Mesenchymal stem cell (in vitro differentiated cells and primary cell): ENCODE measurements around the gene PDZD2.

Experiments used
- DNase-seq: peaks from one replicate; pipeline ENCODE4 v3.0.0-alpha.2; 2013
- H2AFZ ChIP-seq: one replicate; pipeline ENCODE4 v1.6.1; 2013; ENCODE audit warnings: low read depth, mild to moderate bottlenecking, control low read depth, inconsistent platforms, low read length, moderate library complexity
- H2AK5ac ChIP-seq: 2 replicates; pipeline ENCODE4 v1.6.1; 2013; ENCODE audit warnings: low read length, moderate library complexity, mild to moderate bottlenecking, inconsistent platforms; ENCODE audit not compliant: severe bottlenecking
- H2BK120ac ChIP-seq: one replicate; pipeline ENCODE4 v1.6.1; 2013; ENCODE audit warnings: low read depth, mild to moderate bottlenecking, inconsistent platforms, low read length, moderate library complexity
- H2BK12ac ChIP-seq, 2 experiments: one replicate each; pipeline ENCODE4 v1.6.1; 2013; ENCODE audit warnings: inconsistent platforms in 2 of 2, low read length in 2 of 2, mild to moderate bottlenecking in 2 of 2, moderate library complexity in 2 of 2, control low read depth in 1 of 2
- H2BK15ac ChIP-seq: one replicate; pipeline ENCODE4 v1.6.1; 2013; ENCODE audit warnings: mild to moderate bottlenecking, low read depth, inconsistent platforms; ENCODE audit not compliant: poor library complexity, severe bottlenecking
- H2BK5ac ChIP-seq: 2 replicates; pipeline ENCODE4 v1.6.1; 2013; ENCODE audit warnings: low read depth, mild to moderate bottlenecking, low read length, control low read depth, inconsistent platforms; ENCODE audit not compliant: poor library complexity, severe bottlenecking
- H3K14ac ChIP-seq, 2 experiments: one replicate each; pipeline ENCODE4 v1.6.1; 2013; ENCODE audit warnings: inconsistent platforms in 2 of 2, low read length in 2 of 2, control low read depth in 1 of 2, mild to moderate bottlenecking in 1 of 2, moderate library complexity in 1 of 2
- H3K18ac ChIP-seq, 2 experiments: one replicate each; pipeline ENCODE4 v1.6.1; 2013; ENCODE audit warnings: inconsistent platforms in 2 of 2, low read length in 2 of 2, control low read depth in 1 of 2, low read depth in 1 of 2, mild to moderate bottlenecking in 1 of 2
- H3K23ac ChIP-seq, 2 experiments: one replicate each; pipeline ENCODE4 v1.6.1; 2013; ENCODE audit warnings: inconsistent platforms in 2 of 2, low read length in 2 of 2, mild to moderate bottlenecking in 2 of 2, moderate library complexity in 2 of 2, control low read depth in 1 of 2
- H3K27ac ChIP-seq: 2 replicates; pipeline ENCODE4 v1.5.1; 2013; ENCODE audit warnings: mild to moderate bottlenecking, moderate library complexity, low read length, control low read depth, inconsistent platforms; ENCODE audit not compliant: poor library complexity, severe bottlenecking
- H3K27me3 ChIP-seq, 2 experiments: 2 replicates each; pipeline versions ENCODE4 v1.6.1 to v1.7.0; 2013; ENCODE audit warnings: low read length in 2 of 2, mild to moderate bottlenecking in 2 of 2, moderate library complexity in 2 of 2, control low read depth in 1 of 2, inconsistent platforms in 1 of 2; ENCODE audit not compliant: control insufficient read depth in 1 of 2, insufficient read depth in 1 of 2
- H3K36me3 ChIP-seq, 2 experiments: 2 replicates each; pipeline versions ENCODE4 v1.6.1 to v1.7.0; 2013; ENCODE audit warnings: low read length in 2 of 2, control low read depth in 1 of 2, inconsistent platforms in 1 of 2, low read depth in 1 of 2, mild to moderate bottlenecking in 1 of 2; ENCODE audit not compliant: insufficient read depth in 2 of 2, control insufficient read depth in 1 of 2
- H3K4ac ChIP-seq, 2 experiments: one replicate each; pipeline ENCODE4 v1.6.1; 2013; ENCODE audit warnings: inconsistent platforms in 2 of 2, low read length in 2 of 2, mild to moderate bottlenecking in 2 of 2, moderate library complexity in 2 of 2, control low read depth in 1 of 2, low read depth in 1 of 2
- H3K4me1 ChIP-seq: 2 replicates; pipeline ENCODE4 v1.6.1; 2013; ENCODE audit warnings: low read depth, low read length, control low read depth; ENCODE audit not compliant: control insufficient read depth, insufficient read depth
- H3K4me2 ChIP-seq: 2 replicates; pipeline ENCODE4 v1.6.1; 2013; ENCODE audit warnings: low read length, mild to moderate bottlenecking, inconsistent platforms; ENCODE audit not compliant: poor library complexity, severe bottlenecking
- H3K4me3 ChIP-seq, 2 experiments: 2 replicates each; pipeline versions ENCODE4 v1.5.1 to v1.7.0; 2013; ENCODE audit warnings: low read length in 2 of 2, mild to moderate bottlenecking in 2 of 2, control low read depth in 1 of 2, low read depth in 1 of 2; ENCODE audit not compliant: insufficient read depth in 1 of 2
- H3K79me1 ChIP-seq: replicated peaks from 2 replicates; pipeline ENCODE4 v1.6.1; 2013; ENCODE audit warnings: mild to moderate bottlenecking, control low read depth, low read length, inconsistent platforms; ENCODE audit not compliant: poor library complexity, severe bottlenecking
- H3K9ac ChIP-seq: 2 replicates; pipeline ENCODE4 v1.7.0; 2013; ENCODE audit warnings: mild to moderate bottlenecking, low read length, moderate library complexity
- H3K9me3 ChIP-seq: 2 replicates; pipeline ENCODE4 v1.7.0; 2013; ENCODE audit warnings: mild to moderate bottlenecking, low read length; ENCODE audit not compliant: control insufficient read depth
- H4K8ac ChIP-seq: one replicate; pipeline ENCODE4 v1.6.1; 2013; ENCODE audit warnings: inconsistent platforms, mild to moderate bottlenecking, low read length, moderate library complexity
- H4K91ac ChIP-seq: one replicate; pipeline ENCODE4 v1.6.1; 2013; ENCODE audit warnings: mild to moderate bottlenecking, low read length, inconsistent platforms
- WGBS: methylation state at CpG from one replicate; pipeline ENCODE4 v1.1.7; 2013; ENCODE audit warnings: mixed read lengths; 5-methylcytosine and 5-hydroxymethylcytosine counted together

Gene PDZD2

DNA sequence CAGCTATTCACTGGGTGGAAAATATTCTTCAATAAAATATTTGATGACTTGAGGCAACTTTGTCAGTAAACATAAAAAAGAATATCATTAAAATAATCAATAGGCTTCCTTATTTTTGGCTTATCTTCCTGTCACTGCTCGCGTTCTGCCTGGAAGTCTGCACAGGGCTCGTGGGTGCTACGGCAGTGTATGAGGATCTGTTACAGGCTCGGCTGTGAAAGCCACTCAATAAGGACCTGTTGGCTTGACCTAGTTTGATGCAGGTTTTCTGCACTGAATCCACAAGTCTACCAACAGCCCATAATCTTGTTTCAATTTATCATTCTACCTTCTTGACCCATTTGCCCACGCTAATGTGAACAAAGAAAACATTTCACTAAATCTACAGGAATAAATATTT is 97.2 kb downstream of the PDZD2 start:
- H3K18ac ChIP-seq, result no peak overlapping the region
- H3K14ac ChIP-seq, result no peak overlapping the region
- WGBS, result 94% methylated on average over 5 of the region's 6 CpGs
- peaks cover 2% of the 10 kb centered on the region for H3K9me3 ChIP-seq
- no peak overlapping the region for H4K8ac ChIP-seq
- no peak overlapping the region for H2BK12ac ChIP-seq
- H3K23ac ChIP-seq, result no peak overlapping the region
- no peaks in the 10 kb centered on the region for H3K79me1 ChIP-seq
- no peak overlapping the region for H3K4me2 ChIP-seq
- H2BK5ac ChIP-seq, result no peak overlapping the region
- H3K4me3 ChIP-seq, result no peak overlapping the region
- no peaks in the 10 kb centered on the region for H3K36me3 ChIP-seq
- no peak overlapping the region for H2AK5ac ChIP-seq
- no peak overlapping the region for H2AFZ ChIP-seq
- no peak overlapping the region for H3K9ac ChIP-seq
- H3K4me1 ChIP-seq, result no peaks in the 10 kb centered on the region
- no peak for DNase-seq
- no peak overlapping the region for H3K4ac ChIP-seq
- H3K27ac ChIP-seq, result no peak overlapping the region
- H2BK15ac ChIP-seq, result no peak overlapping the region
- no peak overlapping the region for H2BK120ac ChIP-seq
- H3K27me3 ChIP-seq, result peaks cover 0 to 19% of the 10 kb centered on the region in 2 experiments
- H4K91ac ChIP-seq, result no peak overlapping the region

- no peak overlapping the region for H3K4me2 ChIP-seq
- no peak for DNase-seq
- H2AFZ ChIP-seq, result no peak overlapping the region
- H3K4ac ChIP-seq, result no peak overlapping the region
- no peak overlapping the region for H2AK5ac ChIP-seq
- H3K36me3 ChIP-seq, result no peaks in the 10 kb centered on the region
- no peak overlapping the region for H4K8ac ChIP-seq
- no peak overlapping the region for H2BK15ac ChIP-seq
- H2BK120ac ChIP-seq, result no peak overlapping the region
- H3K4me1 ChIP-seq, result no peaks in the 10 kb centered on the region
- no peaks in the 10 kb centered on the region for H3K79me1 ChIP-seq
- no peak overlapping the region for H2BK5ac ChIP-seq
- H3K23ac ChIP-seq, result no peak overlapping the region
- no peak overlapping the region for H2BK12ac ChIP-seq
- no peak overlapping the region for H3K14ac ChIP-seq
- peaks cover 0 to 22% of the 10 kb centered on the region in 2 experiments for H3K27me3 ChIP-seq
- H3K27ac ChIP-seq, result no peak overlapping the region
- peaks cover 2% of the 10 kb centered on the region for H3K9me3 ChIP-seq
- no peak overlapping the region for H3K9ac ChIP-seq
- H4K91ac ChIP-seq, result no peak overlapping the region
- WGBS, result 85% methylated on average over 3 of the region's 4 CpGs
- H3K18ac ChIP-seq, result no peak overlapping the region
- H3K4me3 ChIP-seq, result no peak overlapping the region
Observed at GRCh38 chr5:31738199-31738598, 99.3 kb downstream of the PDZD2 start.

- Histone ChIP-seq H3K79me1 (no peaks in the 10 kb centered on the region), H3K4me3 (no peak overlapping the region), H3K9ac (no peak overlapping the region), H3K9me3 (peaks cover 2% of the 10 kb centered on the region), H3K4me2 (no peak overlapping the region), H3K36me3 (no peaks in the 10 kb centered on the region), H2AFZ (no peak overlapping the region), H4K8ac (no peak overlapping the region), H2BK5ac (no peak overlapping the region), H2BK120ac (no peak overlapping the region), H4K91ac (no peak overlapping the region), H3K4ac (no peak overlapping the region), H3K23ac (no peak overlapping the region), H3K27me3 (peaks cover 0 to 15% of the 10 kb centered on the region in 2 experiments), H2BK12ac (no peak overlapping the region), H2BK15ac (no peak overlapping the region), H3K27ac (no peak overlapping the region), H3K14ac (no peak overlapping the region), H3K4me1 (no peaks in the 10 kb centered on the region), H2AK5ac (no peak overlapping the region), H3K18ac (no peak overlapping the region)
- DNase-seq, result no peak
- 64% methylated on average over 1 of the region's 1 CpG for WGBS
Observed at GRCh38 chr5:31741496-31741895, 102.6 kb downstream of the PDZD2 start.

DNA sequence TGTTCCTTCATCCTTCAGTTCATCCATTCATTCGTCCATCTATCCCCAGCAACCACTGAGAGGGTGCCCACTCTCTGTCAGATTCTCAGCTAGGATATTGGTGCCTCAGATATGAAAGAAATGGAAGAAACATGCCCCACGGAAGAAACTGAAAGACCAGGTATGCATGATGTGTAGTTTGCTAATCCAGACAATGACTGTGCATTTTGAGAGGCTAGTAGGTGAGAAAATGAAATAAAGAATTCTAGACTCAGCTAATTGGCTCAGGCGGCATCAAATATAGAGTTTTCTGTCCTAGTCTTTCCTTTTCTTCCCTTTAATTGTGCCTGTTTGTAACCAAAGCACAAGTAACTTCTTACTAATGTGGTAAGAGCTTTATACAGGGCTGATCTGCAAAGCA is 104.7 kb downstream of the PDZD2 start:
- Histone ChIP-seq H3K4me2 (no peak overlapping the region), H2BK12ac (no peak overlapping the region), H2AFZ (no peak overlapping the region), H2BK5ac (no peak overlapping the region), H3K4me1 (no peaks in the 10 kb centered on the region), H2AK5ac (no peak overlapping the region), H3K14ac (no peak overlapping the region), H3K4ac (no peak overlapping the region), H4K91ac (no peak overlapping the region), H3K9ac (no peak overlapping the region), H2BK15ac (no peak overlapping the region), H3K36me3 (no peaks in the 10 kb centered on the region), H3K18ac (no peak overlapping the region), H3K9me3 (peaks cover 2% of the 10 kb centered on the region), H3K27ac (no peak overlapping the region), H3K23ac (no peak overlapping the region), H3K27me3 (peaks cover 13 to 16% of the 10 kb centered on the region in 2 experiments), H3K4me3 (no peak overlapping the region), H3K79me1 (no peaks in the 10 kb centered on the region), H4K8ac (no peak overlapping the region), H2BK120ac (no peak overlapping the region)
- no peak for DNase-seq
- WGBS, result 67% methylated on average over 1 of the region's 3 CpGs
